K562 (cell line): Measurements from ENCODE around the gene RNF6. TPM values are rescaled to one million over a fixed set of nuclear protein-coding genes. Genes with fewer than 3 reads are reported as not detected.

Source experiments
- CHD1 ChIP-seq: fragments of 200-600 bp; sonication (generic); IDR thresholded peaks from one replicate; pipeline ENCODE4 v1.6.1; 2012; ENCODE audit warnings: mild to moderate bottlenecking, moderate library complexity, low read length, inconsistent platforms
- ETV6 ChIP-seq, 3 experiments: fragments of 150-350 bp in 1 of 3; sonication (generic) in 1 of 3; formaldehyde crosslinking in 1 of 3; IDR thresholded peaks; 2 replicates each; pipeline versions ENCODE4 v1.6.1 to v1.8.0; 2014 to 2022; ENCODE audit warnings: borderline replicate concordance in 2 of 3, low read depth in 2 of 3, antibody characterized with exemption in 1 of 3, low read length in 1 of 3, mild to moderate bottlenecking in 1 of 3, missing genetic modification reagents in 1 of 3
- HMBOX1 ChIP-seq: sonication (generic); IDR thresholded peaks from 2 replicates; pipeline ENCODE4 v1.6.1; 2016
- HNRNPUL1 ChIP-seq: fragments of 200-400 bp; formaldehyde crosslinking; IDR thresholded peaks from 2 replicates; pipeline ENCODE4 v1.6.1; 2017; ENCODE audit warnings: low read length
- KDM5B ChIP-seq: fragments of 200-600 bp; sonication (generic); IDR thresholded peaks from 2 replicates; pipeline ENCODE4 v1.6.1; 2012; ENCODE audit warnings: low read depth, mild to moderate bottlenecking, moderate library complexity, low read length, control low read depth, inconsistent platforms; ENCODE audit not compliant: insufficient replicate concordance
- KLF13 ChIP-seq: fragments of 450-650 bp; IDR thresholded peaks from 2 replicates; pipeline ENCODE4 v1.6.1; 2016; ENCODE audit warnings: missing genetic modification characterization, low read depth, mild to moderate bottlenecking, missing compliant biosample characterization, moderate library complexity, borderline replicate concordance
- NONO ChIP-seq, 2 experiments: fragments of 200-400 bp in 1 of 2; fragments of 450-650 bp in 1 of 2; formaldehyde crosslinking in 1 of 2; IDR thresholded peaks; 2 replicates each; pipeline ENCODE4 v1.6.1; 2017; ENCODE audit warnings: low read depth in 2 of 2, mild to moderate bottlenecking in 2 of 2, moderate library complexity in 2 of 2, low read length in 1 of 2
- POLR3G ChIP-seq: IDR thresholded peaks from 2 replicates; pipeline ENCODE4 v1.6.1; 2011; ENCODE audit not compliant: insufficient read length, insufficient replicate concordance; ENCODE audit errors: extremely low read depth
- PTBP1 ChIP-seq: fragments of 200-400 bp; formaldehyde crosslinking; IDR thresholded peaks from 2 replicates; pipeline ENCODE4 v1.6.1; 2017; ENCODE audit warnings: low read depth, low read length
- PURB ChIP-seq: sonication (generic); formaldehyde crosslinking; IDR thresholded peaks from 2 replicates; pipeline ENCODE4 v1.9.0; 2021; ENCODE audit warnings: low read depth, mild to moderate bottlenecking, missing genetic modification reagents
- RERE ChIP-seq: sonication (generic); formaldehyde crosslinking; IDR thresholded peaks from 2 replicates; pipeline ENCODE4 v1.8.0; 2023; ENCODE audit warnings: missing genetic modification reagents, mild to moderate bottlenecking, borderline replicate concordance
- SRSF7 ChIP-seq: fragments of 200-400 bp; formaldehyde crosslinking; optimal IDR thresholded peaks from 2 replicates; pipeline ENCODE3; 2017; ENCODE audit warnings: mild to moderate bottlenecking, low read depth, low read length
- TAF1 ChIP-seq: IDR thresholded peaks from 2 replicates; pipeline ENCODE4 v1.6.1; 2011; ENCODE audit warnings: mild to moderate bottlenecking, low read length, moderate library complexity; ENCODE audit not compliant: insufficient read depth, control insufficient read depth, severe bottlenecking; ENCODE audit errors: extremely low read depth
- TAF7 ChIP-seq: fragments of 450-650 bp; IDR thresholded peaks from 2 replicates; pipeline ENCODE4 v1.6.1; 2016; ENCODE audit warnings: missing genetic modification characterization, missing compliant biosample characterization
- XRCC3 ChIP-seq: fragments of 450-650 bp; IDR thresholded peaks from 2 replicates; pipeline ENCODE4 v1.6.1; 2017; ENCODE audit warnings: mild to moderate bottlenecking, moderate library complexity
- ZBTB7A ChIP-seq: IDR thresholded peaks from 2 replicates; pipeline ENCODE4 v1.6.1; 2011; ENCODE audit warnings: low read depth, mild to moderate bottlenecking, low read length, moderate library complexity, borderline replicate concordance; ENCODE audit not compliant: control insufficient read depth
- ZKSCAN3 ChIP-seq: fragments of 250-450 bp; sonication (Bioruptor Pico); IDR thresholded peaks from 2 replicates; pipeline ENCODE4 v1.4.0; 2020
- ZNF140 ChIP-seq: fragments of 250-450 bp; sonication (Bioruptor Pico); IDR thresholded peaks from 2 replicates; pipeline ENCODE4 v1.8.0; 2021; ENCODE audit warnings: moderate library complexity, mild to moderate bottlenecking, inconsistent platforms
- polyA plus RNA-seq, 8 experiments: library from polyadenylated mRNA; depleted of rRNA in 4 of 8; stranded (reverse) in 5 of 8; unstranded in 3 of 8; fragments of >200 nt; fragmentation: Nextera tagmentation in 2 of 8; fragmentation: Illumina TruSeq in 1 of 8; extraction: Ambion mirVana in 2 of 8; extraction: Trizol in 1 of 8; gene quantifications; 2 replicates each; pipeline versions ENCODE4 v1.2.1 to v1.2.3, GENCODE V29; 2011 to 2014; ENCODE audit warnings: inconsistent platforms in 1 of 8, missing spikeins in 1 of 8
- total RNA-seq, 7 experiments: library from RNA; depleted of rRNA in 6 of 7; stranded (reverse); fragments of >200 nt in 6 of 7; fragmentation: Illumina TruSeq in 2 of 7; extraction: Trizol in 2 of 7; gene quantifications; 2 replicates each; pipeline versions ENCODE4 v1.2.1 to v1.2.3, GENCODE V29; 2011 to 2021; ENCODE audit warnings: low replicate concordance in 1 of 7
- TF ChIP-seq, protein P1 (sequence below): fragments of 450-650 bp; IDR thresholded peaks from 2 replicates; pipeline ENCODE4 v1.6.1; 2017; ENCODE audit warnings: mild to moderate bottlenecking, moderate library complexity

RNF6 gene
- total and polyA plus RNA-seq, 9 of the 15 experiments (the other 6 are each of a cell fraction or from before 2014, with no cell fraction given), result 12.0 to 31.4 (median 22.3) TPM

DNA sequence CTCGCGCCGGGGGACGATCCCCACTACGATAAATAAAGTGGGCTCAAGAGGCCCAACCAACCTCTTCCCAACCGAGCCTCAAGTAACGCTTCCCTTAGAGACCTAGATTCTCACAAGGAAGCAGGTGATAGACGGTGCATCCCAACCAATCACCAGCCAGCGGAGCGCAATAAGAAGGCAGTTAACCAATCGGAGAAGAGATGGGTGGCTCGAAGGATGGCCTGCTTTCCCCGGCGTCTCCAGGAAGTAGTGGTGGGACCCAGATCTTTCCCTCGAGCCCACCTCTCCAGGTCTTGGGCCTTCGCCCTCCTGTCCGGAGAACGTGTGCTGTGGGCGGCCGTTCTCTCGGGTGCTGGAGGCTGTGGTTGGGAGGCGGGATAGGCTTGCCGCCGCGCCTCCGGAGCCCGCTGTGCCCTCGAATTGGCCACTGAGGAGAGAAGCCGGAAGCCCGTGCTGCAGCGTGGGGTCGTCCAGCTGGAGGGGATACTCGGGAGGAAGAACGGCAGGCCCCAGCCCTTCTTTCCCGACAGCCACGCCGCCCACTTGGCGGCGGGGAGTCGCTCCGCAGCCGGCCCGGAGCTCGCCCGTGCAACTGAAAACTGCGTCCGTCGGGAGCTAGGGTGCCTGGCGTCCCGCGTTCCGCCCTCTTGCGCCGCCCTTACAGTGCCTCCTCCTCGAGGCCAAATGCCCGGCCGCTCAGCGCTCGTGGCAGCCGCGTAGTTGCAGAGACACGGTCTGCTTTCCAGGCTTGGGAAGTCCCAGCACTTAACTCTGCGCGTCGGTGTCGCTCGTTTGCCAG lies at the start of gene RNF6 (continued):
- TF ChIP-seq TAF1 (peak; percentile 92), CHD1 (no peak), SRSF7 (no peak), ZNF140 (CRISPR knock-in tag) (no peak), RERE (CRISPR knock-in tag) (no peak), PURB (CRISPR knock-in tag) (no peak), POLR3G (no peak), ZBTB7A (no peak; the same call in 1 of the 2 replicates), ETV6 (IDR thresholded peaks at IDR 0.05; ENCODE audit: borderline replicate concordance in 1 of 2, low read depth in 2 of 2, low read length in 1 of 2) (no peak), ETV6 (CRISPR knock-in tag; IDR thresholded peaks at IDR 0.05; ENCODE audit: borderline replicate concordance) (no peak), XRCC3 (no peak), TAF7 (tag) (peak; percentile 92), PTBP1 (no peak), KLF13 (tag) (no peak), HNRNPUL1 (no peak), HMBOX1 (no peak), KDM5B (peak; percentile 75), NONO (IDR thresholded peaks at IDR 0.05; ENCODE audit: low read depth in 2 of 2, low read length in 1 of 2) (peak in 1 of 2 experiments; percentile 77; a peak in 2 of 4 replicates), ZKSCAN3 (CRISPR knock-in tag) (no peak)
- TF ChIP-seq, protein P1, sequence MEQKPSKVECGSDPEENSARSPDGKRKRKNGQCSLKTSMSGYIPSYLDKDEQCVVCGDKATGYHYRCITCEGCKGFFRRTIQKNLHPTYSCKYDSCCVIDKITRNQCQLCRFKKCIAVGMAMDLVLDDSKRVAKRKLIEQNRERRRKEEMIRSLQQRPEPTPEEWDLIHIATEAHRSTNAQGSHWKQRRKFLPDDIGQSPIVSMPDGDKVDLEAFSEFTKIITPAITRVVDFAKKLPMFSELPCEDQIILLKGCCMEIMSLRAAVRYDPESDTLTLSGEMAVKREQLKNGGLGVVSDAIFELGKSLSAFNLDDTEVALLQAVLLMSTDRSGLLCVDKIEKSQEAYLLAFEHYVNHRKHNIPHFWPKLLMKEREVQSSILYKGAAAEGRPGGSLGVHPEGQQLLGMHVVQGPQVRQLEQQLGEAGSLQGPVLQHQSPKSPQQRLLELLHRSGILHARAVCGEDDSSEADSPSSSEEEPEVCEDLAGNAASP, result no peak
